GM18520 (cell line): ENCODE data around the gene CDKN2C.

Source experiments
- ATAC-seq: cut with Tn5 transposase; IDR thresholded peaks from one replicate; pipeline ENCODE4 v1.9.1; 2021; ENCODE audit not compliant: unreplicated experiment

Gene CDKN2C

GRCh38 chr1:51014878-51015277, 44.8 kb downstream of the CDKN2C start:
- ATAC-seq: no peak

GRCh38 chr1:51019811-51020210, 49.8 kb downstream of the CDKN2C start:
- ATAC-seq: no peak
